OCI-LY3 (cell line): ENCODE data around the gene NSD1.

Experiments used
- H2AFZ ChIP-seq: fragments of 200-600, 300-600 bp; shearing (Covaris generic); 2 replicates; pipeline ENCODE4 v1.6.0; 2014; ENCODE audit warnings: antibody characterized with exemption, low read depth, low read length
- H3K27ac ChIP-seq: fragments of 200-600, 300-600 bp; sonication (generic); 2 replicates; pipeline ENCODE4 v1.5.1; 2014; ENCODE audit warnings: mild to moderate bottlenecking, low read length, moderate library complexity, mixed read lengths
- H3K27me3 ChIP-seq: fragments of 200-600, 300-600 bp; sonication (generic); 2 replicates; pipeline ENCODE4 v1.6.1; 2014; ENCODE audit warnings: low read depth, low read length, mixed read lengths
- H3K36me3 ChIP-seq: fragments of 200-600, 300-600 bp; sonication (generic); replicated peaks from 2 replicates; pipeline ENCODE3; 2014; ENCODE audit warnings: low read depth, low read length, mixed read lengths
- H3K4me1 ChIP-seq: fragments of 300-600, 200-600 bp; sonication (generic); 2 replicates; pipeline ENCODE4 v1.6.1; 2014; ENCODE audit warnings: low read length, mixed read lengths
- H3K4me2 ChIP-seq: fragments of 200-600, 300-600 bp; sonication (generic); 2 replicates; pipeline ENCODE4 v1.6.1; 2014; ENCODE audit warnings: low read length, mixed read lengths
- H3K4me3 ChIP-seq: fragments of 300-600, 200-600 bp; sonication (generic); 2 replicates; pipeline ENCODE4 v1.5.1; 2014; ENCODE audit warnings: antibody characterized with exemption, mild to moderate bottlenecking, low read length, moderate library complexity
- H3K79me2 ChIP-seq: fragments of 300-600, 200-600 bp; shearing (Covaris generic); 2 replicates; pipeline ENCODE4 v1.6.1; 2014; ENCODE audit warnings: mild to moderate bottlenecking, low read length, mixed read lengths
- H3K9ac ChIP-seq: fragments of 300-600, 200-600 bp; shearing (Covaris generic); 2 replicates; pipeline ENCODE4 v1.6.0; 2014; ENCODE audit warnings: mild to moderate bottlenecking, low read length, moderate library complexity
- H3K9me3 ChIP-seq: fragments of 200-600, 300-600 bp; shearing (Covaris generic); 2 replicates; pipeline ENCODE4 v1.6.1; 2014; ENCODE audit warnings: low read length, mixed read lengths; ENCODE audit not compliant: insufficient read depth
- H4K20me1 ChIP-seq: fragments of 200-600, 300-600 bp; sonication (generic); 2 replicates; pipeline ENCODE4 v1.6.1; 2016; ENCODE audit warnings: low read length, mixed read lengths; ENCODE audit not compliant: insufficient read depth
- EZH2phosphoT487 ChIP-seq: fragments of 200-600 bp; shearing (Covaris generic); IDR thresholded peaks from 2 replicates; pipeline ENCODE4 v1.6.1; 2018; ENCODE audit warnings: antibody characterized with exemption, mixed run types, low read depth
- TF ChIP-seq, protein P1 (sequence below): fragments of 200-600, 300-600 bp; sonication (generic); IDR thresholded peaks from 2 replicates; pipeline ENCODE4 v1.5.1; 2014; ENCODE audit warnings: antibody characterized with exemption, low read length, low read depth

The NSD1 gene

DNA sequence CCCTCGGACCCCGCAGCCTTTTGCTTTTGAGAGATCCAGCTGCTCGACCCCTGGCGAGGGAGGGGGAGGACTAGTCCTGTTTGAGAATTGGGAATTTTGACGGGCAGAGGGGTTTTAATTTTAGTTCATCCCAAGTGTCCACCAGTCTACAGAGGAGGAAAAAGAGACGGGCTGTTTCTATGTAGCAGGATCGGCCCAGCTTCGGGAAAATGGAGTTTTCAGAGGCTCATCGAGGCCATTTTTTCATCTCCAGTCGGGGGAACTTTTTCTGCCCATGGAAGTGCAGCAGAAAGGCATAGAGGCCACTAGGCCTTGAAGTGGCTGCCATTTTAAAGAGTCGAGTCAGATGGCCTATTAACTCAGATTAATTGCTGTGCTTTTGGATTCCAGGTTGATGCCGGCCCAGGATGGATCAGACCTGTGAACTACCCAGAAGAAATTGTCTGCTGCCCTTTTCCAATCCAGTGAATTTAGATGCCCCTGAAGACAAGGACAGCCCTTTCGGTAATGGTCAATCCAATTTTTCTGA is 1.2 kb downstream of the NSD1 start:
- Histone ChIP-seq H3K36me3 (peaks cover 38% of the 10 kb centered on the region), H3K27me3 (no peaks in the 10 kb centered on the region), H4K20me1 (peaks cover 7% of the 10 kb centered on the region), H3K9ac (peak overlapping the region; percentile 93), H3K4me3 (peak overlapping the region; percentile 93), H3K79me2 (peaks cover 58% of the 10 kb centered on the region), H2AFZ (no peak overlapping the region), H3K4me2 (peak overlapping the region; percentile 97), H3K4me1 (peaks cover 24% of the 10 kb centered on the region), H3K27ac (peak overlapping the region; percentile 76), H3K9me3 (no peaks in the 10 kb centered on the region)
- TF ChIP-seq, protein P1, sequence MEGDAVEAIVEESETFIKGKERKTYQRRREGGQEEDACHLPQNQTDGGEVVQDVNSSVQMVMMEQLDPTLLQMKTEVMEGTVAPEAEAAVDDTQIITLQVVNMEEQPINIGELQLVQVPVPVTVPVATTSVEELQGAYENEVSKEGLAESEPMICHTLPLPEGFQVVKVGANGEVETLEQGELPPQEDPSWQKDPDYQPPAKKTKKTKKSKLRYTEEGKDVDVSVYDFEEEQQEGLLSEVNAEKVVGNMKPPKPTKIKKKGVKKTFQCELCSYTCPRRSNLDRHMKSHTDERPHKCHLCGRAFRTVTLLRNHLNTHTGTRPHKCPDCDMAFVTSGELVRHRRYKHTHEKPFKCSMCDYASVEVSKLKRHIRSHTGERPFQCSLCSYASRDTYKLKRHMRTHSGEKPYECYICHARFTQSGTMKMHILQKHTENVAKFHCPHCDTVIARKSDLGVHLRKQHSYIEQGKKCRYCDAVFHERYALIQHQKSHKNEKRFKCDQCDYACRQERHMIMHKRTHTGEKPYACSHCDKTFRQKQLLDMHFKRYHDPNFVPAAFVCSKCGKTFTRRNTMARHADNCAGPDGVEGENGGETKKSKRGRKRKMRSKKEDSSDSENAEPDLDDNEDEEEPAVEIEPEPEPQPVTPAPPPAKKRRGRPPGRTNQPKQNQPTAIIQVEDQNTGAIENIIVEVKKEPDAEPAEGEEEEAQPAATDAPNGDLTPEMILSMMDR: no peak
- TF ChIP-seq EZH2phosphoT487: no peak

DNA sequence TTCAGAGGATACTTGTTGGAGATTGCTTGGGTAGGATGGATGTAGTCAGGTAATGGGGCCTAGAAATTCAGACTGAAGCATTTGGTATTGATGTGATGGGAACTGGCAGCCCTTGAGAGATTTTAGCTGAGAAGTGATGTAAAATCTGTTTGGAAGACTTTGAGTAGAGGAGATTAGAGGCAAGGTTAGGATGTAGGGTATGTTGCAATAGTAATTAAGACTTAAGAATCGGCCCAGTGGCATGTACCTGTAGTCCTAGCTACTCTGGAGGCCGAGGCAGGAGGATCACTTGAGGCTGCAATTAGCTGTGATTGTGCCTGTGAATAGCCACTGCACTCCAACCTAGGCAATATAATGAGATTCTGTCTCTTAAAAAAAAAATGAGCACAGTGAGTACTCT is 6.7 kb downstream of the NSD1 start:
- no peak overlapping the region for H2AFZ ChIP-seq
- peaks cover 63% of the 10 kb centered on the region for H3K36me3 ChIP-seq
- H3K27ac ChIP-seq: no peak overlapping the region
- no peak overlapping the region for H3K4me3 ChIP-seq
- H4K20me1 ChIP-seq: peaks cover 31% of the 10 kb centered on the region
- no peak overlapping the region for H3K4me2 ChIP-seq
- peaks cover 99% of the 10 kb centered on the region for H3K79me2 ChIP-seq
- H3K4me1 ChIP-seq: peaks cover 14% of the 10 kb centered on the region
- H3K9ac ChIP-seq: no peak overlapping the region
- TF ChIP-seq, protein P1: no peak
- TF ChIP-seq EZH2phosphoT487: no peak
- H3K27me3 ChIP-seq: no peaks in the 10 kb centered on the region
- H3K9me3 ChIP-seq: no peaks in the 10 kb centered on the region

DNA sequence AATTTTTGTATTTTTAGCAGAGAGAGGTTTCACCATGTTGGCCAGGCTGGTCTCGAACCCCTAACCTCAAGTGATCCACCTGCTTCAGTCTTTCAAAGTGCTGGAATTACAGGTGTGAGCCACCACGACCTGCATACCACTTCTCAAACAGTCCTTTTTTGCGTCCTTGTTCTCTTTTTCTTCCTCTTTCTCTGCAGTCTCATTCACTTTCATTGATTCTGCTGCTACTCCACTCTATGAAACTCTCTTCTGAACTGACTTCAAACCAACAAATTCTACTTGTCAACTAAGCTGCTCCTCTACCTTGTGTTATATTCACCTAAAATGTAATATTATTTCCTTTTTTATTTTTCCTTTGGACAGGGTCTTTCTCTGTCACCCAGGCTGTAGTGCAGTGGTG is 7.9 kb downstream of the NSD1 start:
- no peak overlapping the region for H3K4me3 ChIP-seq
- peaks cover 8% of the 10 kb centered on the region; the same call in 1 of the 2 replicates for H3K4me1 ChIP-seq
- peaks cover 98% of the 10 kb centered on the region for H3K79me2 ChIP-seq
- H3K9ac ChIP-seq: no peak overlapping the region
- H3K27me3 ChIP-seq: no peaks in the 10 kb centered on the region
- no peaks in the 10 kb centered on the region for H3K9me3 ChIP-seq
- no peak overlapping the region for H3K27ac ChIP-seq
- no peak for TF ChIP-seq EZH2phosphoT487
- TF ChIP-seq, protein P1: no peak
- H2AFZ ChIP-seq: no peak overlapping the region
- H3K36me3 ChIP-seq: peaks cover 52% of the 10 kb centered on the region
- no peak overlapping the region for H3K4me2 ChIP-seq
- H4K20me1 ChIP-seq: peaks cover 31% of the 10 kb centered on the region

DNA sequence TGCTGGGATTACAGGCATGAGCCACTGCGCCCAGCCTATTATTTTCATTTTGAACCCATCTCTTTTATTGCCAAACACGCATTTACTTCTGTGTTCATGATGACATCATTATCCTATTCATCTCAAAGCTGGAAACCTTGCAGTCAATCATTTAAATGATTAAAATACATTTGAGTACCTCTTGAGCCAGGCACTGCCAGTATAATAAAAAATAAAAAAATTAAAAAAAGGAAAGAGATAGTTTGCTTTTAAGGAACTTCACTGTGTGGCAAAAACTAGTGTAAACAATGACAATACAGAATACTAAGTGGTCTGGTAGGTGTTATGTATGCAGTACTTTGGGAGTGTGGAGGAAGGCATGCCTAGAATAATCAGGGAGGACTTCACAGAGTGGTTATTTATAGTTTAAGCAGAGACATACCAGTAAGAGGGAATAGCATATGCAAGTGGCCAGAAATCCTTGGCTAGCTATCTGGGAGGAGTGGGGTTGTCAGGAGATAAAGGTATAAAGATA is 8.6 kb downstream of the NSD1 start:
- H3K27me3 ChIP-seq: no peaks in the 10 kb centered on the region
- H3K36me3 ChIP-seq: peaks cover 46% of the 10 kb centered on the region

More for the DNA sequence above, 8.6 kb downstream of the NSD1 start:
- no peak overlapping the region for H3K27ac ChIP-seq
- peaks cover 3% of the 10 kb centered on the region; the same call in 1 of the 2 replicates for H3K4me1 ChIP-seq
- TF ChIP-seq, protein P1: no peak
- TF ChIP-seq EZH2phosphoT487: no peak
- peaks cover 97% of the 10 kb centered on the region for H3K79me2 ChIP-seq
- H2AFZ ChIP-seq: no peak overlapping the region
- peaks cover 31% of the 10 kb centered on the region for H4K20me1 ChIP-seq
- H3K4me2 ChIP-seq: no peak overlapping the region
- no peak overlapping the region for H3K4me3 ChIP-seq
- H3K9ac ChIP-seq: no peak overlapping the region
- no peaks in the 10 kb centered on the region for H3K9me3 ChIP-seq
